Ovary (tissue), 9 donors: Measurements from ENCODE around the gene TLR4. TPM values are rescaled to one million over a fixed set of nuclear protein-coding genes. Genes with fewer than 3 reads are reported as not detected.

Experiments
- DNase-seq, 5 donors: peaks; one replicate each; pipeline ENCODE4 v3.0.0-alpha.2; 2019 to 2020
- H3K27ac ChIP-seq, 2 donors: fragments of 200-600 bp; one replicate each; pipeline versions ENCODE4 v1.5.1 to v1.8.0; 2019 to 2022
- H3K27me3 ChIP-seq: fragments of 200-600 bp; one replicate; pipeline ENCODE4 v1.8.0; 2022
- H3K36me3 ChIP-seq: fragments of 200-600 bp; sonication (generic); one replicate; pipeline ENCODE4 v1.5.1; 2019
- H3K4me1 ChIP-seq: one replicate; pipeline ENCODE4 v1.8.1; 2013; ENCODE audit warnings: mild to moderate bottlenecking, moderate library complexity; ENCODE audit not compliant: insufficient read depth
- H3K4me3 ChIP-seq: fragments of 200-600 bp; sonication (generic); one replicate; pipeline ENCODE4 v1.5.1; 2017
- H3K9me3 ChIP-seq, 2 donors: fragments of 200-600 bp in 1 of 2; sonication (generic) in 1 of 2; one replicate each; pipeline versions ENCODE4 v1.5.1 to v1.8.1; 2013 to 2019; ENCODE audit warnings: mild to moderate bottlenecking in 1 of 2, moderate library complexity in 1 of 2
- CTCF ChIP-seq, 3 donors: fragments of 450-650 bp in 2 of 3; fragments of 200-600 bp in 1 of 3; IDR thresholded peaks; one replicate each; pipeline versions ENCODE4 v1.5.1 to v1.8.0; 2016 to 2022; ENCODE audit warnings: antibody characterized with exemption in 3 of 3, mild to moderate bottlenecking in 1 of 3
- EP300 ChIP-seq: sonication (generic); formaldehyde crosslinking; IDR thresholded peaks from one replicate; pipeline ENCODE4 v1.6.1; 2017; ENCODE audit warnings: antibody characterized with exemption
- POLR2A ChIP-seq: fragments of 450-650 bp; IDR thresholded peaks from one replicate; pipeline ENCODE4 v1.6.1; 2017; ENCODE audit warnings: antibody characterized with exemption, mild to moderate bottlenecking, moderate library complexity
- WGBS, 3 donors: extraction: QIAGEN DNeasy Blood & Tissue Kit in 1 of 3; methylation state at CpG; one replicate each; pipeline versions ENCODE4 v1.1.5 to v1.1.7; 2013 to 2017; 5-methylcytosine and 5-hydroxymethylcytosine counted together
- intact Hi-C, 4 donors: fragments of 100-400 bp; cut with DNase I; formaldehyde crosslinking; loops; one replicate each; pipeline versions ENCODE4 v1.11.0 to v1.15.1; 2022 to 2023
- polyA plus RNA-seq, 2 donors: library from polyadenylated mRNA; stranded (reverse); fragments of 200-250 nt in 1 of 2; fragments of 350-450 nt in 1 of 2; fragmentation: Illumina TruSeq in 1 of 2; extraction: RNeasy Lipid Tissue Mini Kit (QIAGEN cat#74804) in 1 of 2; gene quantifications; one replicate each; pipeline ENCODE4 v1.2.3, GENCODE V29; 2013 to 2014
- total RNA-seq, 7 donors: library from RNA; depleted of rRNA in 2 of 7; stranded (reverse); fragments of >200 nt in 2 of 7; fragmentation: NEBNext Ultra II Directional in 3 of 7; extraction: Animal tissue kit (Norgen Biotek cat#: 25700) in 3 of 7; gene quantifications; one replicate each; pipeline versions ENCODE4 v1.1.0 to v1.2.4, GENCODE V29; 2016 to 2023
- donor health status: DM: no; HTN: no; CAD: no; lungs with moderate emphysema.
- donor health status: DM: no; HTN: no; CAD: no.
- donor health status: Bipolar disorder and iron deficiency.
- donor health status: DM: yes; HTN: yes; CAD: no.
- donor health status: DM: no; HTN: no; CAD: no.
- donor health status: DM: yes; HTN: yes; CAD: no.

Gene TLR4
- total and polyA plus RNA-seq, 9 donors = 3.4 to 13.5 (median 8.9) TPM

- H3K9me3 ChIP-seq = no peaks in the 10 kb centered on the region
- H3K4me3 ChIP-seq = no peak overlapping the region
- no peaks in the 10 kb centered on the region for H3K36me3 ChIP-seq
- 83 to 91% (median 86%) methylated on average over 2 of the region's 2 CpGs for WGBS, 3 donors
- no peak for DNase-seq
- H3K27ac ChIP-seq = no peak overlapping the region
- intact Hi-C loops = no loop called here
- TF ChIP-seq CTCF (IDR thresholded peaks at IDR 0.05) (no peak), POLR2A (no peak), EP300 (no peak)
- no peaks in the 10 kb centered on the region for H3K27me3 ChIP-seq
- H3K4me1 ChIP-seq = no peaks in the 10 kb centered on the region
Observed at GRCh38 chr9:117687532-117687931, 16.7 kb upstream of the TLR4 start.

- H3K4me1 ChIP-seq = no peaks in the 10 kb centered on the region
- no peak for DNase-seq
- no peak overlapping the region for H3K27ac ChIP-seq
- H3K9me3 ChIP-seq = no peaks in the 10 kb centered on the region
- no peaks in the 10 kb centered on the region for H3K27me3 ChIP-seq
- H3K4me3 ChIP-seq = no peak overlapping the region
- intact Hi-C loops = no loop called here
- TF ChIP-seq EP300 = no peak
- no peak for TF ChIP-seq CTCF (IDR thresholded peaks at IDR 0.05)
- no peak for TF ChIP-seq POLR2A
- no peaks in the 10 kb centered on the region for H3K36me3 ChIP-seq
Observed at GRCh38 chr9:117691367-117691766, 12.8 kb upstream of the TLR4 start.

GRCh38 chr9:117696154-117696553 lies 8.0 kb upstream of the TLR4 start:
- H3K9me3 ChIP-seq = no peaks in the 10 kb centered on the region
- no peak overlapping the region for H3K27ac ChIP-seq
- no peaks in the 10 kb centered on the region for H3K27me3 ChIP-seq
- no peaks in the 10 kb centered on the region for H3K36me3 ChIP-seq
- H3K4me3 ChIP-seq = no peak overlapping the region
- no peak for DNase-seq
- intact Hi-C loops = no loop called here
- TF ChIP-seq CTCF (IDR thresholded peaks at IDR 0.05) (no peak), EP300 (no peak), POLR2A (no peak)
- WGBS, 3 donors = 65 to 96% (median 92%) methylated on average over 2 of the region's 2 CpGs
- H3K4me1 ChIP-seq = no peaks in the 10 kb centered on the region

- intact Hi-C loops = no loop called here
- WGBS, 3 donors = 81 to 89% (median 86%) methylated on average over 1 of the region's 1 CpG
- DNase-seq = no peak
Observed at GRCh38 chr9:117697046-117697445, 7.2 kb upstream of the TLR4 start.

More at GRCh38 chr9:117697046-117697445, 7.2 kb upstream of the TLR4 start:
- Histone ChIP-seq H3K9me3 (no peaks in the 10 kb centered on the region), H3K36me3 (no peaks in the 10 kb centered on the region), H3K4me3 (no peak overlapping the region), H3K27me3 (no peaks in the 10 kb centered on the region), H3K27ac (no peak overlapping the region), H3K4me1 (no peaks in the 10 kb centered on the region)
- TF ChIP-seq CTCF (IDR thresholded peaks at IDR 0.05) = no peak
- no peak for TF ChIP-seq POLR2A
- TF ChIP-seq EP300 = no peak
